Stimulated activated CD8-positive, alpha-beta memory T cell treated with anti-CD3 and anti-CD28 coated beads, Interleukin-7, amount 100 ng/mL, for 48 hours (primary cell): ENCODE results near the gene ODAD4.
"Not testable (repeated sequence)": the region's sequence is repeated elsewhere in the genome, so short reads cannot be mapped to it uniquely, and the experiment has no call there.

Experiments used
- DNase-seq, 2 donors: peaks; one replicate each; pipeline ENCODE4 v3.0.0-alpha.2; 2020; ENCODE audit warnings: low read depth in 1 of 2; ENCODE audit errors: extremely low read depth in 1 of 2

ODAD4 gene

GRCh38 chr17:41910701-41911391, 19.6 kb upstream of the ODAD4 start:
- no peak for DNase-seq

DNA sequence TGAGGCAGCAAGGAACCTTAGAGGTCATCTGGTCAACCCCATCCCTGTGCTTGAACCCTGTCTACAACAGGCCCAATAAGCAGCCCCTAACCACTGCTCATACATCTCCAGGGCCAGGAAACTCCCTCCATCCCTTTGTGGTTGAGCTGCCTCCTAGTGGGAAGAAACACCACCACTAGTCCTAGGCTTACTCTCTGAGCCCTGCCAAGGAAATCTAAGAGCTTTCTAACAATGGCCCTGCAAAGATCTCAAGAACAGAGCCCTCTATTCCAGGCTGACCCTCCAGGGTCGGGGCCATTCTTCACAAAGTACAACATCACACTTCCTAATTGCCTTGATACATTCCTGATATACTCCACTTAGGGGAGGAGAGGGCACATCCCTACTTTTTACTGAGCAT, 17.5 kb upstream of the ODAD4 start:
- no peak for DNase-seq

- no peak for DNase-seq
Measured at GRCh38 chr17:41913798-41914197, 16.6 kb upstream of the ODAD4 start.

GRCh38 chr17:41914358-41914766, 16.1 kb upstream of the ODAD4 start:
- DNase-seq, result no peak

DNA sequence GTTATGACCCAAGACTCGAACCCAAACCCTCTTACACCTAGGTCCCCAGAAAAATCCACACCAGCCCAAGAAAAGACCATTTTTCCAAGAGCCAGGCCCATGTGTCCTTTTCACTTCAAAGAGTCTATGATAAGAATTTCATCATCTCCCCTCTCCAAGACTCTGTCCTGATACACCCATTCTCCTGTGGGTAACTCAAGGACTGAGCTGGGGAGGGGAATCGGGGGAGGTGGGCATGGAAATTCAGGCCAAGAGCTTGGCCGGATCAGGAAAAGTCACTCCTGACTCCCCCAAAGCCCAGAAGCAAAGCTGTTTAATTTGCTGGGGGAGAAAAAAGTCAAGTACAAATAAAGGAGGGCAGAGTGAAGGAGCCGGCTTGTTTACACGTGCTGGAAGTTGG, 15.4 kb upstream of the ODAD4 start:
- DNase-seq, result no peak

- DNase-seq, result no peak
Measured at GRCh38 chr17:41915566-41915965, 14.9 kb upstream of the ODAD4 start.

DNA sequence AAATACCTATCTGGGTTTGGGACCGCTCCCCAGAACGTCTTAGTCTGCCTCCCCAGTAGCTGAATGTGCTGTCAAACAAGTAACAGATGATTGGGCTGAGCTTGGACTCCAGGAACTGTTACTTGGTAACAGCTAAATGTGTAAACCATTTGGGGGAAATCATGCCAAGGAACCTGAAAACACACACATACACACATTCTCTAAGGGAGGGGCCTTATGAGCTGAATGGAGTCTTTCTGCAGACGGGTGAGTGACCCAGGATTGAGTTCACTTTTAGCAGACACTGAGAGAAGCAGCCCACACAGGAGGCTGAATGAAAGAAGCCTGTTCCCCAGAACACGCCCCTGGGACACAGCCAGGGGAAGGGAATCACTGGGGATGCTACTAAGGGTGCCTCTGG, 13.2 kb upstream of the ODAD4 start:
- no peak for DNase-seq

GRCh38 chr17:41917679-41918313, 12.6 kb upstream of the ODAD4 start:
- peak in 1 of 2 donors; percentile 9 for DNase-seq

DNA sequence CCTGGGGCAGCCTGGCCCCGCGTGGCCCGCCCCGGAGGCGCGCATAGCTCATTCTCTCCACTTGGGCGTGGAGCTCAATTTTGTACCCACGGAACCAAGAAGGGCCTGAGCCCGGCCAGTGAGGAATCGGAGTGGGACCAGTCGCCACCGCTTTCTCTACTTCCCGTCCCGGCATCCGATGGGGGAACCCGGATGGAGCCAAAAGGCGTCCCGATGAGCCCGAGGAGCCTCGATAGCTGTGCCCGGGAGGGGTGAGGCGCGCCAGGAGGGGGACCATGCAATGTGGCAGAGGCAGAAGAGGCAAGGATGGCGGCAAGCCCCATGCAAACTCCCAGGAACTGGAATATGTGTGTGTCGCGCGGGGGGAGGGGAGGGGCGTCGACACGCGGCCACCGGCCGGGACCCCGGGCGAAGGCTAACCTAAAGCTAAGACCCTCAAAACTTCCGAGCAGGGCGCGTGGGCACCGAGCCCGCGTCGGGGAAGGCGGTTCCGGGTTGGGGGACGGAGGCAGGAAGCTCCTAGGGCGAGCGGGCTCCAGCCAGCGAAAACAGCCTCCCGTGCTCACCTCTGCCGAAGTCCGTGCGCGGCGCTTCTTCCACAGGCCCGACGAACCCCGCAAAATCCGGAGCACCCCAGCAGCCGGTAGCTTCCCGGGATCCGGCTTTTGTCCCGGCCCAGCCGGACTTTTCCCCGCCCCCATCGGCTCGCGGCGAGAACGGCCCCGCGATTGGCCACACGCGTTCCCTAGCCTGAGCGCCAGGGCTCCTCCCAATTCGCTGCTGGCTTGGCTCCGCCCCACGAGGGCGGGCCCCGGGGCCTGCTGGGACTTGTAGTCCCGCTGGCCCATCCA, 11.9 kb upstream of the ODAD4 start, which contains the start of gene ACLY:
ACLY (minus strand) TSS at position 638 of the 851 bp plus-strand sequence. CDS start 5,078 bp downstream, outside the sequence.
- DNase-seq, result peak; percentile 93 to 97

DNA sequence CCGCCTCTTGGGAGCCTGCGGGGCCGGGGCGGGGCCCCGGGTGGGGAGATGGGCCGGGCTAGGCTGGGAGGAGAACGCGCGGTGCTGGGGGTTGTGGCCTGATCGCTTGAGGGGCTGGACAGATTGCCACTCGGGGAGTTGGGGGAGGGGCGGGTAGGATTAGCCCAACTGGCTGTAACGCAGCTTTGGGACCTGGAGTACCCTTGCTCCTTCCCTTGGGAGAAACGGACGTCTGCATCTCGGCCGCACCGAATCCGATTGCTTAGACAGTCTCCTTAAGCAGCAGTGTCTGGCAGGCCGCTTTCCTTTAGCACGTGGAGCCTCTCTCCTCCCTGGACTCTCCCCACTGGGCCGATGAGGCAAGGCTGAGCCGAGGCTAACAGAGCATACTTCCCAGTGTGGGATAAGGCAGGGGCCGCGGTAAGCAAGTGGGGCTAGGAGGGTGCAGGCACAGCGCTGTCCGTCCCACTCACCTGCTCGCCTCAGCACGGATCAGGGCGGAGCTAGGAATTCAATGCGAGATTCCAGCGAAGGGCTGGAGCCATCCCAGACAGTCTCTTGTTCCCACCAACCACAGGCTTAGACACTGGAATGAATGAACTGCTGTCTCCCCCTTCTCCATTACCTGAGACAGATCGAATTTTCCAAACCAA, 11.1 kb upstream of the ODAD4 start:
- DNase-seq, result no peak

GRCh38 chr17:41919840-41920579, 10.4 kb upstream of the ODAD4 start:
- no peak for DNase-seq

DNA sequence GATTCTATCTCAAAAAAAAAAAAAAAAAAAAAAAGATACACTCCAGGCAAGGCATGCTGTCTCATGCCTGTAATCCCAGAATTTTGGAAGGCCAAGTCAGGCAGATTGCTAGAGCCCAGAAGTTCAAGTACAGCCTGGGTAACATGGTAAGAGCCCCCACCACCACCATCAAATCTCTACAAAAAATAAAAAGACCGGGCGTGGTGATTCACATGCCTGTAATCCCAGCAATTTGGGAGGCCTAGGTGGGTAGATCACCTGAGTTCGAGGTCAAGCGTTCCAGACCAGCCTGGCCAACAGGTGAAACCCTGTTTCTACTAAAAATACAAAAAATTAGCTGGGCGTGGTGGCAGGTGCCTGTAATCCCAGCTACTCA, 9.8 kb upstream of the ODAD4 start:
- no peak for DNase-seq

DNA sequence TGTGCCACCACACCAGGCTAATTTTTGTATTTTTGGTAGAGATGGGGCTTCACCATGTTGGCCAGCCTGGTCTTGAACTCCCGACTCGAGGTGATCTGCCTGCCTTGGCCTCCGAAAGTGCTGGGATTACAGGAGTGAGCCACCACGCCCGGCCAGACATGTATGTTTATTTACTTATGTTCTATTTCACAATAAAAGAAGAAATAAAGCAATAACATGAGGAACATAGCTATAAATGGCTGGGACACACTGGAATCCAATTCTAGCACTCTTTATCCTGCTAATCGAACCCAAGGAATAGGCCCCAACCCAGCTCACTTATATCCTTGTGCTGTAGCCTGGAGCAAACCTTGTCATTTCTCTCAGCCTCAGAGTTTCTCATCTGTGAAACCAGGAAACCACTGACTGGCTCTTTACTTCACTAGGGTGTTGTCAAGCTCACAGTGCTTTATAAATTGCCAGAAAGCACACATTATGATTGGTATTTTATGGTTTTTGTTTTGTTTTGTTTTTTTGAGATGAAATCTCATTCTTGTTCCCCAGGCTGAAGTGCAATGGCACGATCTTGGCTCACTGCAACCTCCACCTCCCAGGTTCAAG, 4.3 kb upstream of the ODAD4 start:
- no peak for DNase-seq

GRCh38 chr17:41928693-41929251, 1.6 kb upstream of the ODAD4 start:
- no peak for DNase-seq

DNA sequence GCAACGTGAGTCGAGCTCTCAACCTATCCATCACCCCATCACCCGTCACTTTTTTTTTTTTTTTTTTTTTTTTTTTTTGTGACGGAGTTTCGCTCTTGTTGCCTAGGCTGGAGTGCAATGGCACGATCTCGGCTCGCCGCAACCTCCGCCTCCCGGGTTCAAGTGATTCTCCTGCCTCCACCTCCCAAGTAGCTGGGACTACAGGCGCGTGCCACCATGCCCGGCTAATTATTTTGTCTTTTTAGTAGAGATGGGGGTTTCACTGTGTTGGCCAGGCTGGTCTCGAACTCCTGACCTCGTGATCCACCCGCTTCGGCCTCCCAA, 378 bp downstream of the ODAD4 start:
- DNase-seq, result not testable (repeated sequence)

- DNase-seq, result not testable (repeated sequence)
Measured at GRCh38 chr17:41931715-41932114, 1.3 kb downstream of the ODAD4 start.

DNA sequence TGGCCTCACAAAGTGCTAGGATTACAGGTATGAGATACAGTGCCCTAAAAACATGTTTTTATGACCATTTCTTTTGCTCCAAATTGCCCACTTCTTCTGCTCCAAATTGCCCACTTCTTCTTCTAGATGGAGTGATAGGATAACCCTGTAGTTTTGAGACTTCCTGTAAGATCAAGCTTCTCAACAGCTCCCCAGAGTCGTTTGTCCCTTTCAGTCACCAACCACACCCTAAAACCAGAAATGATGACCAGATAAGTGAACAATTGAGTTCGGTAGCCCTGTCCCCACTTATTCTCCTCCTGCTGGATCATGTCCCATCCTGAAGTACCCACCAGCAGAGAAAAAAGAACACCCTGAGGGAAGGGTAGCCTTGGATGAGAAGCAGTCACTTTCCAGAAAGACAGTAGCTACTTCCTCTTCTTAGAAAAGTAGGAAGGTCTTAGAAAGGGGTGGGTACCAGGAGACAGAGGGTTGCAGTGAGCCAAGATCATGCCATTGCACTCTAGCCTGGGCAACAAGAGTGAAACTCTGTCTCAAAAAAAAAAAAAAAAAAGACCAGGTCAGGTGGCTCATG, 2.5 kb downstream of the ODAD4 start:
- no peak for DNase-seq

DNA sequence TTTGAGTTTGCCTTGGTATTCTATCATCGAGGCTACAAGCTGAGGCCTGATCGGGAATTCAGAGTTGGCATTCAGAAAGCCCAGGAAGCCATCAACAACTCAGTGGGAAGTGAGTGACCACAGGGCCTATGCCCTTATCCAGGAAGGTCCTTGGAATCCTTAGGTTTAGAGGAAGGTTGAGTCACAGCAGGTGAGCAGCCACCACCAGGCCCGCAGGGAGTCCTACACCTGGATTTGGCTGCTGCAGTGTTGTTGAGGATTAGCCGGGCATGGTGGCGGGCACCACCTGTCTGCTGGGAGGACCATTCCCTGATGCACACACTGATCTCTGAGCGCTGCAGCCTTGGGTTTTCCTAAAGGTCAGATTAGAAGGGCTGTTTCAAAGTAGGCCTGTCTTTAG, 5.2 kb downstream of the ODAD4 start:
- no peak for DNase-seq
